PFSK-1 (cell line): ENCODE measurements around the gene NPM1.

Experiments
- REST ChIP-seq, 2 experiments: IDR thresholded peaks; 2 replicates each; pipeline versions ENCODE4 v1.6.1 to v1.8.0; 2011 to 2012; ENCODE audit warnings: low read depth in 2 of 2, low read length in 2 of 2, control low read depth in 1 of 2, inconsistent platforms in 1 of 2, mild to moderate bottlenecking in 1 of 2, moderate library complexity in 1 of 2; ENCODE audit not compliant: insufficient read depth in 1 of 2
- TAF1 ChIP-seq: IDR thresholded peaks from 2 replicates; pipeline ENCODE4 v1.6.1; 2012; ENCODE audit warnings: low read length, control low read depth, borderline replicate concordance; ENCODE audit not compliant: insufficient read depth

GRCh38 chr5:171425596-171426244 is 38.1 kb downstream of the NPM1 start:
- no peak for TF ChIP-seq TAF1
- no peak for TF ChIP-seq REST (IDR thresholded peaks at IDR 0.05; ENCODE audit: insufficient read depth in 1 of 2, low read depth in 2 of 2, low read length in 2 of 2)
